GM10266 (cell line): ENCODE results near the gene CATSPERE.

Experiments
- DNase-seq: peaks from one replicate; pipeline ENCODE4 v3.0.0; 2012; ENCODE audit errors: extremely low spot score
- TF ChIP-seq, protein P1 (sequence below): IDR thresholded peaks from 2 replicates; pipeline ENCODE4 v1.5.1; 2012; ENCODE audit warnings: mild to moderate bottlenecking, low read depth; ENCODE audit not compliant: control insufficient read depth, insufficient read depth; ENCODE audit errors: missing control alignments

Gene CATSPERE

DNA sequence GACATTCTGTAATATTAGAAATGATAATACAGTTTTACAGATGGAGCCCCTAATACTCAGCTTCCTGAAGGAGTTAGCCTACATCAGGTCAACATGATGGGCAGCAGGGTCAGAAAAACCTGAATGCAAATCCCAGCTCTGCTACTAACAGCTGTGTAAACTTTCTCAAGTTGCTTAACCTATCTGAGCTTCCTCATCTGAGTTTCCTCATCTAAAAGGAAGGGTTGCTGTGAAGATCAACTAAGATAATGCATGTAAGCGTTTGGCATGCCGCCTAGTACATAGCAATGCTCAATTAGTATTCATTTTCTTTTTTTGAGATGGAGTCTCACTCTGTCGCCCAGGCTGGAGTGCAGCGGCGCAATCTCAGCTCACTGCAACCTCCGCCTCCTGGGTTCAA is 173.5 kb downstream of the CATSPERE start:
- TF ChIP-seq, protein P1, sequence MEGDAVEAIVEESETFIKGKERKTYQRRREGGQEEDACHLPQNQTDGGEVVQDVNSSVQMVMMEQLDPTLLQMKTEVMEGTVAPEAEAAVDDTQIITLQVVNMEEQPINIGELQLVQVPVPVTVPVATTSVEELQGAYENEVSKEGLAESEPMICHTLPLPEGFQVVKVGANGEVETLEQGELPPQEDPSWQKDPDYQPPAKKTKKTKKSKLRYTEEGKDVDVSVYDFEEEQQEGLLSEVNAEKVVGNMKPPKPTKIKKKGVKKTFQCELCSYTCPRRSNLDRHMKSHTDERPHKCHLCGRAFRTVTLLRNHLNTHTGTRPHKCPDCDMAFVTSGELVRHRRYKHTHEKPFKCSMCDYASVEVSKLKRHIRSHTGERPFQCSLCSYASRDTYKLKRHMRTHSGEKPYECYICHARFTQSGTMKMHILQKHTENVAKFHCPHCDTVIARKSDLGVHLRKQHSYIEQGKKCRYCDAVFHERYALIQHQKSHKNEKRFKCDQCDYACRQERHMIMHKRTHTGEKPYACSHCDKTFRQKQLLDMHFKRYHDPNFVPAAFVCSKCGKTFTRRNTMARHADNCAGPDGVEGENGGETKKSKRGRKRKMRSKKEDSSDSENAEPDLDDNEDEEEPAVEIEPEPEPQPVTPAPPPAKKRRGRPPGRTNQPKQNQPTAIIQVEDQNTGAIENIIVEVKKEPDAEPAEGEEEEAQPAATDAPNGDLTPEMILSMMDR = no peak
- DNase-seq = no peak

DNA sequence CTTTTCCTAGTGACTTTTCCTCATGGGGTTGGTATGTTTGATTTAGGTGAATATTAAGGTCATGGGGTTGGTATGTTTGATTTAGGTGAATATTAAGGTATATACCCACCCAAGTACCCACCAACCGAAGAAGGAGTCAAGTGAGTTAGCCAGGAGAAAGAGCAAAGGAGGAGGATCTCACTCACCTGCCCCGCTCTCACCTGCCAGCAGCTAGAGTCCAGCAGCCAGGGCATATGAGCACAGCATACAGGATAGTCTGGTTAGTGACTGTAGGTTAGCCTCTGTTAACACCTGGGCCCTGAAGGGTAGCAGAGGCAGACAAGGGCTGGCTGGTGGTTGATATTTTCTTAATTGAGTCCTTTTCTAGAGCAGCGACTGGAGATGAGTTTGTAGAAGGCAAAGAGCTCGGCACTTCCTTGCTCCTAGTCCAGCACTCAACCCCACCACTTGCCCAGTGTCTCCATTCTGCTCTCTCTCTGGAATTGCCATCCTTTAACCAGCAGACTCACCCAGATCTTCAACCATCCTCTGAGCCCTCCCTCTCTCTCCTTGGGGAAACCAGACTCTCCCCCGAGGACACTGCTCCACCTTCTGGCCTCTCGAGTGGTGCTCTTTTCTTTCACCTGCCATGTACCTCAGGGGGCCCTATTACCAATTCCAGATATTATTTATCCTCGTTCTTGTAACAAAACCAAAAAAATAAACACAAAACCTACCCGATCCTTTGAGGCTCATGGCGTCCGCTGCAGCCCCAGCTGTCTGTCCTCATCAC is 175.6 kb downstream of the CATSPERE start:
- no peak for DNase-seq
- TF ChIP-seq, protein P1 = no peak

DNA sequence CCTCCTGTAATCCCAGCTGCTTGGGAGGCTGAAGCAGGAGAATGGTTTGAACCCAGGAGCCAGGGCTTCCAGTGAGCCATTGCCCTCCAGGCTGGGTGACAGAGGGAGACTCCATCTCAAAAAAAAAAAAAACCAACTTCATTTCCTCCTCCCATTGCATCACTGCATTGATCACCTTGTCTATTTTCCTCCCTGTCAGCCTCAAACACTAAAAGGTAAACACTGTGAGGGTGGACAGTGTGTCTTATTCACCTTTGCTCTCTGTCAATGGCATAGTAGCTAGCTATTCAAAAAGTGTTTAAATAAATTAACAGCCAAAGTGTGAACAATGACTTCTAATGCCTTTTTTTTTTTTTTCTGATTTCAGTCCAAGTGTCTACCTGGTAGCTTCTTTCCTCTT is 178.5 kb downstream of the CATSPERE start:
- DNase-seq = no peak

DNA sequence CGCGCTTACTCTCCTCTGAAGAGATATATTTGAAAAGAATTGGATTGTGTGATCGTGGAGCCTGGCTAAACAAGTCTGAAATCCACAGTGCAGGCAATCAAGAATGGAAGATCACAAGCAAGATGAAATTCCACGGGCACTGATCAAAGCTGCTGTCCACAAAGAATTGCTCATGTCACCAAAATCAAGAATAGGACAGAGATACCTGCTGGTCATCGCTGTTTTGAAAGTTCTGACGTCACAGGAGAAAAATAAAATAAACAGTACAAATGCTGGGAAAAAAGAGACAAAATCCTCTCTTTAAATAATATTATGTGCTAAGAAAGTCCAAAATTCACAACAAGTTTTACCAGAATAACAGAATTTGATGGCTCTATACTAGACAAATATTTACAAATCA is 179.8 kb downstream of the CATSPERE start:
- DNase-seq = no peak
- TF ChIP-seq, protein P1 = no peak

More for the DNA sequence above, 178.5 kb downstream of the CATSPERE start:
- TF ChIP-seq, protein P1 = no peak

DNA sequence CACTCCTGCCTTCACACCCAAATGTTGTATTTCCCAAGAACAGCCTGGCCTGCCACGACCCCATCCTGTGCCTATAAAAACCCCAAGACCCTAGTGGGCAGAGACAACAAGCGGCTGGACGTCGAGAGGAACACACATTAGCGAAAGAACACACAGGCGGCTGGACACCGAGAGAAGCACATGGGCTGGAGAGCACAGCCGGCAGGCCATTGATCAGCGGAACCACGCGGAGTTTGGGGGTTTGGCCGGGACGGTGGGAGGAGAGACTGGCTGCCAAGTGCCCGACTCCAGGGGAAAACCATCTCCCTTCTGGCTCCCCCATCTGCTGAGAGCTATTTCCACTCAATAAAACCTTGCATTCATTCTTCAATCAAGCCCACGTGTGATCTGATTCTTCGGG is 181.5 kb downstream of the CATSPERE start:
- no peak for DNase-seq
- TF ChIP-seq, protein P1 = no peak

DNA sequence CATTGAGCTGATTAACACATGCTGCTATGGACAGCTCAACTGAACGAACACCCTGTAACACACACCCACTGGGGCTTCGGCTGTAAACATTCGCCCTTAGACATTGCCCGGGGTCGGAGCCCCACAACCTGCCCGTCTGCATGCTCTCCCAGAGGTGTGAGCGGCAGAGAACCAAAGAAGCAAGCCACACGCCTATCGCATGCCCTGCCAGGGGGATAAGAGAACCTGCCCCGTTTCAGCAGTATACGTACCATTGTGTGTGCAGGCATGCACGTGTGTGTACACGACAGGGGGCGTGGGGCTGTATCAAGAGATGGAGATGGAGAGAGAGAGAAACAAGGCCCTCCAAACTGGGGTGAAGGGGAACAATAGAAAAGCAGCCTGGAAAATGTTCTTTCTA is 181.9 kb downstream of the CATSPERE start:
- TF ChIP-seq, protein P1 = no peak
- no peak for DNase-seq

DNA sequence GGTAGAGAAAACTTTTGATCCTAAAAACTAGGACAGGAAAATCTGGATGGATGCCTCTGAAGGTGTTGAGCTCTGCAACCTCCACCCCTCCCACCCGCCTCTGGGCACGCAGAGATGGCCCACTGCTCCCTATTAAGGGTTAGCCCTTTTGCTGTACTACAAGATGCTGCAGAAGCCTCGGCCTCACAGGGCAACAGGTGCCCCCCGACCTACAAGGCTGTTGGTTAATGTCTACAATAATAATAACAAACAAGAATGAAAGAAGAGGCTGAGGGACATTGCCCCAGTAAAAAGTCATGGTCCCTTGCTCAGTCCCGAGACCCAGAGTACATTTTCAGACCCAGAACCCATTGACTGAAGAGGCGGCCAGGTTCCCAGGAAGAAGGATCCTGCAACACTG is 184.3 kb downstream of the CATSPERE start:
- TF ChIP-seq, protein P1 = no peak
- no peak for DNase-seq
